GM12872 (cell line): ENCODE results near the gene GRIN3A.

Source experiments
- TF ChIP-seq, protein P1 (sequence below): IDR thresholded peaks from 3 replicates; pipeline ENCODE4 v1.5.1; 2011; ENCODE audit warnings: low read depth, mild to moderate bottlenecking, low read length, moderate library complexity; ENCODE audit not compliant: insufficient read depth

Gene GRIN3A

DNA sequence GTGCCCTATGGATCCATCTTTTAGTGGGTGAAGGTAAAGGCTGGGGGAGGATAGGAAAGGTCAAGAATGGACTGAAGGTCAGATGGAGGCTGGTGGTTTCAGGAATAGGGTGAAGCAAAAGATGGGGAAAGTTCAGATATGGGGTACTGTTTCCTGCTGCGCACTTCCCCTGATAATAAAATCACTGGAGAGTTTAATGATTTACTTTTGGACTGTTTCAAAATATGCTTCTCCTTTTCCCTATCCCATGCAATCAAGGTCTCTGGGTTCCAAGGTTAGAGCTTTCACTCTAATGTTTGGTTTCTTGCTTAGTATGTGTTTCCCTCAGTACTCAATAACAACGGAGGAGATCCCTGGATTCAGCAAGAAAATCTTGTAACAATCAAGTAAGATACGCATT is 132.9 kb downstream of the GRIN3A start:
- TF ChIP-seq, protein P1, sequence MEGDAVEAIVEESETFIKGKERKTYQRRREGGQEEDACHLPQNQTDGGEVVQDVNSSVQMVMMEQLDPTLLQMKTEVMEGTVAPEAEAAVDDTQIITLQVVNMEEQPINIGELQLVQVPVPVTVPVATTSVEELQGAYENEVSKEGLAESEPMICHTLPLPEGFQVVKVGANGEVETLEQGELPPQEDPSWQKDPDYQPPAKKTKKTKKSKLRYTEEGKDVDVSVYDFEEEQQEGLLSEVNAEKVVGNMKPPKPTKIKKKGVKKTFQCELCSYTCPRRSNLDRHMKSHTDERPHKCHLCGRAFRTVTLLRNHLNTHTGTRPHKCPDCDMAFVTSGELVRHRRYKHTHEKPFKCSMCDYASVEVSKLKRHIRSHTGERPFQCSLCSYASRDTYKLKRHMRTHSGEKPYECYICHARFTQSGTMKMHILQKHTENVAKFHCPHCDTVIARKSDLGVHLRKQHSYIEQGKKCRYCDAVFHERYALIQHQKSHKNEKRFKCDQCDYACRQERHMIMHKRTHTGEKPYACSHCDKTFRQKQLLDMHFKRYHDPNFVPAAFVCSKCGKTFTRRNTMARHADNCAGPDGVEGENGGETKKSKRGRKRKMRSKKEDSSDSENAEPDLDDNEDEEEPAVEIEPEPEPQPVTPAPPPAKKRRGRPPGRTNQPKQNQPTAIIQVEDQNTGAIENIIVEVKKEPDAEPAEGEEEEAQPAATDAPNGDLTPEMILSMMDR: no peak

DNA sequence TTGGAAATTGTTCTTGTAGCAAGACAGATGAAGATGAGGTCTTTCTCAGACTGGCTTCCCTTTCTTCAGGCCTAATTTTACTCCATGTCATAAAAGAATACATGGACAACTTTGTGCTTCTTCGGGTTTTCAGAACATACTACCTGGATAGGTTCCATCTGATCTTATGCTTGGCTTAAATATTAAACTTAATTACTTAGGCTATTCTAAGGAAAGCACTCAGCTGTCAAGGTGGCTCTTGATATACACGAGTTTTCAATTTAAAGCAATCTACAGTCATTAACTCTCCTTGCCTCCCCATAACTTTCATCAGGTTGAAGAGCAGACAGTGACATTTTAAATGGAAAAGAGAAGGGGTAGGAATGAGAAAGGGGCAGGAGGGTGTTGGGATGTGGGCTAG is 134.2 kb downstream of the GRIN3A start:
- TF ChIP-seq, protein P1: no peak

DNA sequence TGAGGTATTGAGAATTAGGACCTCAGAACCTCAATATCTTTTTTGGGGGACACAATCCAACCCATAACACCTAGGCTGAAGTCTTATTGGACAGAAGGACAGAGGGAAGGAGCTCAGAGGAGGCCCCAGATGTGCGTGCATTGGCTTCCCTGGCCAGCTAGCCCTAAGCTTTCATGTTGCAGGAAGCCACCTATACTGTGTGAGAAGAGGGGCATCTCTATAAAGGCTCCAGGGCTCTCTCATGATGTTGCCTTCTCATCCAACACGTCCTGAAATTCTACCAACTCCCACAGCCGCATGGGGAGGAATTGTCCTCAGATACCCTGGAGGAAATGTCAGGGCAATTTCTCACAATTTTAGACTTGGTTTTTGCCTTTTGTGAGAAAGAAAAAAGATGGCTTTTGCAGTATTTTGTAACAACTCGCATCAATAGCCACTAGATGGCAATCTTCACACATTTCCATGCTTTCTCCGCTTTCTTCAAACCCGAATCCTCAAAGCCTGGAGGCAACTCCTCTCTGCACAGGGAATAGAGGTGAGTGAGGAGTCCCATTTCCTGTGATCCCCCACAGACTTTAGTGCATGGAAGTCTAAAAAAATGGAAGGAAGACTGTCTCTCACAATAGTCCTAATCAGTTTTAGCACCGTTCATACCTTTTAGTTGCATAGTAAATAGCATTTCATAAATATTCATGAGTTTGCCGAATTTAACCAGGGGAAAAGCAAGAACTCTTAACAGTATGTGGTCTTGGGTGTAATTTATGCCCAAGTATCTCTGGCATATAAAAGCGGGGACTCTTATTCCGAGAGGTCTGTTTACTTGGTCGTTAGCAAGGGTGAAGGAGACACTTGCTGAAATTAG is 136.3 kb downstream of the GRIN3A start:
- TF ChIP-seq, protein P1: peak; percentile 68

DNA sequence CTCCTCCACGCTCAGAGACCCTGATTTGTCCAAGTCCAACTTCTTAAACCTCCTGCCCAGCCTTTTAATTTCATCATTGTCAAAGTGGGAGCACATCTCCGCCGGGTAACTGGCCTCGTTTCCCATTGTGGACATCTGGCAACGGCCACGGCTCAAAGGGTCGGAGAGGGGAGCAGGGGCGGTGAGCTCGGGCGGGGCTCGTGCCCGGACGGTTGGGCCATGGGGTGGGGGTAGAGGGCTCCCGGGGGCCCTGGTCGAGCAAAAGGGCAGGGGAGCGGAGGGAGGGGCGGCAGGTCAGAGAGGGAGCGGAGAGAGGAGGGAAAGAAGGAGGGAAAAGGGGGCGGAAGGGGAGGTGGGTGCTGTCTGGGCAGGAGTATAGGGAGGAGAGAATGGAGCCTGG is 143.7 kb downstream of the GRIN3A start, which contains the start of gene PPP3R2:
TSS of gene PPP3R2 (minus strand) at position 174 of the 400 bp plus-strand sequence. CDS start at position 126, 48 bp downstream.
- TF ChIP-seq, protein P1: no peak

DNA sequence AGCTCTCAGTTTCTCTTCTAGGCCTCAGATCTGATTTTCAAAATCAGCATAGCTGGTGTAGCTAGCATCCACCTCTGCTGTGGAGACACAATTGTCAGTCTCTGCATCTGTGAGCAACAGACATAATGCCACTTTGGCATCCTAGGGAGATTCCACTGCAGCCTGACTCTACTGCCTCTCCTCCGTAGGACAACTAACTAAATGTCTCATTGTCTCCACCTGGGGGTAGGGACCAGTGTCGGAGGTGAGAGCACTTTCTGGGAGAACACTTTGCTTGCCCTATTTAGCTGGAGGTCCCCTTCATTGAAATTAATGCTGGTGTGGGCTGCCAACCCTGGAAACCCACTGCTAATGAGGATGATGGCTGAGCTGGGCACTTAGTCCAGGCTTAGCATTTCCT is 145.1 kb downstream of the GRIN3A start:
- TF ChIP-seq, protein P1: no peak

DNA sequence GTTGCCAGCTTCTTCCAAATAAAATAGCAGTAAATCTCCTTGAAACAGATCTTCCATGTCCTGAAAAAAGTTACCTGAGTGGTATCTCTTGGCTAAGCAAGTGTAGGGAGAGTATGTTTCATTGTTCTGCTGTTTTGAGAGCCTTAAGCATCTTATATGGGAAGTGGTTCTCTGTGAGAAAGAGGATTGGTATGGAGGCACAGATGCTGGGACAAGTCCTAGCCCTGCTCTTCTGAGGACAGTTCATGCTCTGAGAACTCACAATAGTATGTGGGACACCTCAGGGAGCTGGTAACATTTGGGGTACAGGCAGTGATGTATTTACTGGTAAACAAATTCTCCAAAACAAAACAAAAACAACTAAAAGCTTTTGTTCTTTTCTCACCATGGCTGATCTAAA is 145.7 kb downstream of the GRIN3A start:
- TF ChIP-seq, protein P1: no peak

DNA sequence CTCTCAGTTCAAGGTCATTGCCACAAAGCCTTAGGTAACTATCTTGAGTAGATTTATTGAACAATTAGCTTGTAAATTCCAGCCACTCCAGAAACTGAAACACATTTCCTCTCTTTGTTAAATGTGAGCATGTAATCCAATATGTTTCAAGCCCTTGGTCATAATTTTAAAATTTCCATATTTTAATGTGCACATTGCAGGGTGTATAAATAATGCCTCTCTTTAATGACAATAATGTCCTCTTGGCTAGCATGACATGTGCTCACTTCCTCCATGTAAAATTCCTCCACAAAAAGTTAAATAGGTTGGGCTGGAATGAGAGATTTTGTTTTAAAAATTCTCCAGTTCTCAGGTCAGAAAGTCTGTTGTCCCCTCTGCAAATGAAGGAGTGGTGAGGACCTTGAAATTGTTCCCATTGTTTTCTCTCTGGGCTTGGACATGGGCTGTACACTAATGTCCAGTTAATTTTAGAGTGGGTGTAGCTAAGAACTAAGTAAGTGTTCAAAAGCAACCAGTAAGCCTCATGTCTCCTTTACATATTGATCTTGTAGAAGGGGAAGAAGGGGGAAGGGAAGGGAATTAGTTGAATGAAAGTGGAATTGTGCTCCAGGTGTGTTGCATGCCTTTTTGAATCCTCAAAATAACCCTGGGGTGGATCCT is 146.5 kb downstream of the GRIN3A start:
- TF ChIP-seq, protein P1: no peak
